GM12865 (cell line): ENCODE measurements around the gene TCERG1L.

Experiments used
- DNase-seq: peaks from one replicate; pipeline ENCODE4 v3.0.0; 2010; ENCODE audit warnings: low read depth
- H3K4me3 ChIP-seq: 2 replicates; pipeline ENCODE4 v1.5.1; 2011; ENCODE audit warnings: mild to moderate bottlenecking, low read depth, low read length, control low read depth
- CTCF ChIP-seq: IDR thresholded peaks from 2 replicates; pipeline ENCODE4 v1.5.1; 2011; ENCODE audit warnings: low read length, control low read depth, low read depth, inconsistent platforms; ENCODE audit not compliant: insufficient read depth; ENCODE audit errors: missing control alignments

The TCERG1L gene

GRCh38 chr10:131199646-131200045, 111.9 kb downstream of the TCERG1L start:
- no peak for DNase-seq
- no peak overlapping the region for H3K4me3 ChIP-seq
- no peak for TF ChIP-seq CTCF

- H3K4me3 ChIP-seq: no peak overlapping the region
- no peak for TF ChIP-seq CTCF
- DNase-seq: no peak
Measured at GRCh38 chr10:131198843-131199242, 112.7 kb downstream of the TCERG1L start.

DNA sequence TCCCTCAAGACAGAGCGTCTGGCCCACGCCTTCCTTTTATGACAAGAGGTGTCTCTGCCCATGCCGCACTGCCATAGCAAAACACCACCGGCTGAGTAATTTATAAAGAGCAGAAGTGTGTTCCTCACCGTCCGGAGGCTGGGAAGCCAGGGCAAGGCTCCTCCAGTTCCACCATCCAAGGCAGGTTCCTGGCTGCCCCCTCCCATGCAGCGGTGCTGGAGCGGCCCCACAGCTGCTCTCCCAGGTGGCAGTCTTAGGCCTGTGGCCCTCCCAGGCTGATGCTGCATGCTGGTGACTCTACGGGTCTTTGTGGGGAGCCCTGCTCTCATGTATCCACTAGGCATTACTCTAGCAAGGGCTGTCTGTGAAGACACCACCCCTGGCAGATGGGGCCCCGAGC, 113.1 kb downstream of the TCERG1L start:
- DNase-seq: no peak
- H3K4me3 ChIP-seq: no peak overlapping the region
- no peak for TF ChIP-seq CTCF

DNA sequence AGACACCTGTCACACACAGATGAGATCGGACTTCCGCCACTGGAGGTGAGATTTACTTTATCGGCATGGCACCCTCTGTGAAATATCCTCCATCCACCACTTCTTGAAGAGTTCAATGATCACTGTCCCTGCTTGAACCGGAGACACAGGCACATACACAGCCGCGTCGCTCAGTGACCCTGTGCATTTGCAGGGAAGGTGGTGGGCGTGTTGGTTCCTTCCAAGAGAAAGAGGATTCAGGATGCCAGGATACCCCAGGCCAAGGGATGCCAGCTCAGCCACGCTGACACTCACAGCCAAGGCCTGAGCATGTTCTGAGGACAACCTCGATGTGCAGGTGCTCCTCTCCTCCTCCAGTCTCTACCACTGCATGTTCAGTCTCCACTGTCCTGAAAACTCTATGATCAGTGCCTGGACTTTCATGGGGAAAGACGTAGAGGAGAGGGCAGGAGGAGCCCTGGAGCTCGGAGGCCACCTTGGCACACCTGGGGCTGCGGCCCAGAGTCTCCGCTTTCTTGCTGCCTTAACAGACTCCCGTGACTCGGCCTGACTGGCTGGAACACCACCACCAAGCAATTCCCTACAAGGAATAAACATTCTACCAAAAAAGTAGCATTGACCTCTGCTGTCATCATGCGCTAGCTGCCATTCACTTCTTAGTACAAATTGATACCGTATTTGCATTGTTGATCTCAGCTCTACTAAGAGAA, 115.2 kb downstream of the TCERG1L start:
- TF ChIP-seq CTCF: no peak
- no peak for DNase-seq
- no peak overlapping the region for H3K4me3 ChIP-seq

DNA sequence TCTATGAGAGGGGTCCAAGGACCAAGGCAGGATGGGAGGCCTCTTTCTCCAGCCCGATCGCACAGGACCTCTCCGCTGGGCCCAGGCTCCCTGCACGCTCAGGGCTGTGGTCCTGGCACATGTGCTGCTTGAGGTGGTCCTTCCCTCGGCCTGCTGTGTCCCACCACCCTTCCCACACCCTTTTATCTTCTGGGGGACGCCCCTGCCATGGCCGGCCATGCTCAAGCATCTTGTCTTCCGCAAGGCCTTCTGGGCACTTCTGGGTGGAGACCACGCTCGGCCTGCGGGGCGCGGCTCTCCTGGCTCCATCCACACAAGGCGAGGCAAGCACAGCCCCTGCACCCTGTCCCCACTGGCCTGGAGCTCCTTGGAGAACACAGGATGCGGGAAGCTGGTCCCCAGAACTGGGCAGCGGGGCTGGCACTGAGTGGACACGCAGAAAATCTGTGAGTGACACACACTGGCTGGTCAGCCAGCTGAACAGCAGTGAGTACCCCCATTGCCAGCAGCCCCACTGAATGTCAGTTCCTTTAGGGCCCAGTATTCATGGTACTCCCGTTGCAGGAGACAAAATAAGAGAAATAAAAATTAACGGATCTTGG, 115.9 kb downstream of the TCERG1L start:
- no peak for TF ChIP-seq CTCF
- no peak overlapping the region for H3K4me3 ChIP-seq
- no peak for DNase-seq

GRCh38 chr10:131195116-131195515, 116.4 kb downstream of the TCERG1L start:
- H3K4me3 ChIP-seq: no peak overlapping the region
- no peak for DNase-seq
- TF ChIP-seq CTCF: no peak

DNA sequence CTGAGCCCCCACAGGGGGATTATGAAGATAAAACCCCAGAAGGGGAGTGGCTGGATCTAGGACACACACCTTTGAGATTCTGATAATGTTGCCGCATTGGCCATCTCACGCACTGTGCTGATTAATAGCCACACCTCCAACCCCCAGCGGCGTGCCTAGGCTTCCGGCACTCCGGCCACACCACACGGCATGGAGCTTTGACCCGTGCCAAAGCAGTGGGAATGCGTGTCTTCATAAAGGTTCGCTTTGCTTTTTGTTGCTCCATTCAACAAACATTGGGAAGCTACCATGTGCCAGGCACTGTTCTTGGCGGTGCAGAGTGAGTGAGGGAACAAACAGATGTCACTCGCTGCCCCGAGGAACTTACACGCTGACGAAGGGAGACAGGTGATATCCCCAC, 117.6 kb downstream of the TCERG1L start:
- no peak for TF ChIP-seq CTCF
- no peak overlapping the region for H3K4me3 ChIP-seq
- no peak for DNase-seq
